SK-N-MC (cell line): Measurements from ENCODE around the gene NPIPA7.
"Not testable (repeated sequence)": the region's sequence is repeated elsewhere in the genome, so short reads cannot be mapped to it uniquely, and the experiment has no call there.

Source experiments
- EZH2 ChIP-seq: fragments of 200-600 bp; sonication (generic); IDR thresholded peaks from one replicate; pipeline ENCODE4 v1.6.1; 2017; ENCODE audit warnings: antibody characterized with exemption
- POLR2AphosphoS5 ChIP-seq: IDR thresholded peaks from 2 replicates; pipeline ENCODE4 v1.6.1; 2012; ENCODE audit warnings: mild to moderate bottlenecking, low read depth, low read length, borderline replicate concordance

GRCh38 chr16:16371136-16371735, 7.7 kb upstream of the NPIPA7 start:
- not testable (repeated sequence) for TF ChIP-seq POLR2AphosphoS5, EZH2
